ENCODE measurements around the gene PARK7. TPM values are rescaled to one million over a fixed set of nuclear protein-coding genes. Genes with fewer than 3 reads are reported as not detected.

Gene PARK7
- total RNA-seq, 1 experiment from 2014 or later: 352 TPM

DNA sequence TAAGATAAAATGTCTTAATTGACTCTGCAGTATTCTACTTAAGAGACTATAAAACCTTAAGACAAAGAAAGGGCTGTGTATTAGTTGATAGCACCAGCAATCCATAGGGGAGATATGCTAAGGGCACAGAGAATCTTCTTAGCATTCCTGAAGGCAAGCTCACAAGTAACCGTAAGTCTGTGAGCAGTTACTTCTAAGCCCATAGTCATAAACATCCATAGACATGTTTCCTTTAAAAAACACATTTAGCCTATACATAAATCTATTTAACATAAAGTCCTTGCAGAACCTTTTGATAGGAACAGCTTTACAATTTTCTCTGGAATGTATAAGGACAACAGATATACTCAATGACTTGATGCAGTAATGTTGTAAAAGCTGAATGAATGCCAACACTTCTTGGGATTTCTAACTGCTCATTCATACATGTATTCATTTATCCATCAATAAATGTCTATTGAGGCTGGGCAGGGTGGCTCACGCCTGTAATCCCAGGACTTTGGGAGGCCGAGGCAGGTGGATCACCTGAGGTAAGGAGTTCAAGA is 70.9 kb downstream of the PARK7 start:
- peaks cover 15% of the 10 kb centered on the region for H3K4me1 ChIP-seq (ENCODE audit: insufficient read depth, low read length, poor library complexity, severe bottlenecking)
- CTCF ChIA-PET: interaction anchor here (0.6 to 1.0 kb wide), 3 partner anchors 188 to 316 kb away, joined by 3 to 4 read pairs (median 3); no protein-coding TSS in a partner anchor
- no peak for TF ChIP-seq EZH2 (IDR thresholded peaks at IDR 0.05; ENCODE audit: borderline replicate concordance, low read depth, low read length, poor library complexity, severe bottlenecking)
- TF ChIP-seq, protein P1, sequence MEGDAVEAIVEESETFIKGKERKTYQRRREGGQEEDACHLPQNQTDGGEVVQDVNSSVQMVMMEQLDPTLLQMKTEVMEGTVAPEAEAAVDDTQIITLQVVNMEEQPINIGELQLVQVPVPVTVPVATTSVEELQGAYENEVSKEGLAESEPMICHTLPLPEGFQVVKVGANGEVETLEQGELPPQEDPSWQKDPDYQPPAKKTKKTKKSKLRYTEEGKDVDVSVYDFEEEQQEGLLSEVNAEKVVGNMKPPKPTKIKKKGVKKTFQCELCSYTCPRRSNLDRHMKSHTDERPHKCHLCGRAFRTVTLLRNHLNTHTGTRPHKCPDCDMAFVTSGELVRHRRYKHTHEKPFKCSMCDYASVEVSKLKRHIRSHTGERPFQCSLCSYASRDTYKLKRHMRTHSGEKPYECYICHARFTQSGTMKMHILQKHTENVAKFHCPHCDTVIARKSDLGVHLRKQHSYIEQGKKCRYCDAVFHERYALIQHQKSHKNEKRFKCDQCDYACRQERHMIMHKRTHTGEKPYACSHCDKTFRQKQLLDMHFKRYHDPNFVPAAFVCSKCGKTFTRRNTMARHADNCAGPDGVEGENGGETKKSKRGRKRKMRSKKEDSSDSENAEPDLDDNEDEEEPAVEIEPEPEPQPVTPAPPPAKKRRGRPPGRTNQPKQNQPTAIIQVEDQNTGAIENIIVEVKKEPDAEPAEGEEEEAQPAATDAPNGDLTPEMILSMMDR (conservative IDR thresholded peaks at IDR 0.05; ENCODE audit: low read depth, low read length): no peak
- DNase-seq (ENCODE audit: low spot score): no peak
- no peaks in the 10 kb centered on the region for H3K36me3 ChIP-seq (ENCODE audit: insufficient read depth, low read length, poor library complexity, severe bottlenecking)
- no peak overlapping the region for H3K27ac ChIP-seq (ENCODE audit: low read depth, low read length, poor library complexity, severe bottlenecking)
- intact Hi-C loops (cut with micrococcal nuclease; ENCODE audit: unreplicated experiment): no loop called here
- POLR2A ChIA-PET (ENCODE audit: low non-redundant PET): interaction anchor here (0.6 kb wide), 1 partner anchor 360 kb away, joined by 4 read pairs; no protein-coding TSS in a partner anchor
- no peaks in the 10 kb centered on the region for H3K9me3 ChIP-seq (ENCODE audit: low read depth, low read length, poor library complexity, severe bottlenecking)
- BruUV-seq (replicated peaks): no TSS peak
- H3K27me3 ChIP-seq (replicated peaks; ENCODE audit: insufficient read depth, low read depth, low read length, poor library complexity): no peaks in the 10 kb centered on the region
- no peak overlapping the region for H3K4me3 ChIP-seq (ENCODE audit: low read depth, low read length, poor library complexity, severe bottlenecking)

DNA sequence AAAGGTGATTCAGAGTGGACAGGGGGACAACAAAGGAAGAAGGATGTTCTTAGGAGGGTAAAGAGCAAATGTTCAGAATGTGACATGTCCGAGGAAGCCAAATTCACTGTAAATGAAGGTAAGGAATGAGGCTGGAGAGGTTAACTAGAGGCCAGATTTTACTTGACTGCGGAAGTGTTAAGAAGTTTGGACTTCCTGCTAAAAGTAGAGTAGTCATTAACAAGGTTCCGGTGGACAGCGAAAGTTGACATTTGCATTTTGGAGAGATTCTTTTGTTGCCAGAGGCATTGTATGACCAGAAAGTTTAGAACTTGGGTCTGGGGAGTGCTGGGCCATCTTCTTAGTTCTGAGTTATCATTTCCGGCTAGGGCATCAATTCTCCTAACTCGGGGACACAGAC is 71.8 kb downstream of the PARK7 start:
- Histone ChIP-seq H3K27me3 (replicated peaks; ENCODE audit: insufficient read depth, low read depth, low read length, poor library complexity) (no peaks in the 10 kb centered on the region), H3K27ac (ENCODE audit: low read depth, low read length, poor library complexity, severe bottlenecking) (no peak overlapping the region), H3K4me3 (ENCODE audit: low read depth, low read length, poor library complexity, severe bottlenecking) (no peak overlapping the region), H3K9me3 (ENCODE audit: low read depth, low read length, poor library complexity, severe bottlenecking) (no peaks in the 10 kb centered on the region), H3K4me1 (ENCODE audit: insufficient read depth, low read length, poor library complexity, severe bottlenecking) (peaks cover 7% of the 10 kb centered on the region), H3K36me3 (ENCODE audit: insufficient read depth, low read length, poor library complexity, severe bottlenecking) (no peaks in the 10 kb centered on the region)
- intact Hi-C loops (cut with micrococcal nuclease; ENCODE audit: unreplicated experiment): no loop called here
- no TSS peak for BruUV-seq (replicated peaks)
- ChIA-PET CTCF (interaction anchor here (1.4 kb wide), 1 partner anchor 281 kb away, joined by 11 read pairs; no protein-coding TSS in a partner anchor), POLR2A (ENCODE audit: low non-redundant PET) (no interaction called here)
- no peak for DNase-seq (ENCODE audit: low spot score)
- TF ChIP-seq, protein P1 (conservative IDR thresholded peaks at IDR 0.05; ENCODE audit: low read depth, low read length): no peak
- TF ChIP-seq EZH2 (IDR thresholded peaks at IDR 0.05; ENCODE audit: borderline replicate concordance, low read depth, low read length, poor library complexity, severe bottlenecking): no peak

Other genes with a start within 250 kb of the PARK7 start
- 65.2 and 76.2 TPM in 2 replicates for gene VAMP3, start 190.4 kb upstream of the PARK7 start, total RNA-seq (2021)
- 4.1 and 7.5 TPM in 2 replicates for gene PER3, start 177.4 kb upstream of the PARK7 start, total RNA-seq (2021)
- gene UTS2, start 108.6 kb upstream of the PARK7 start, total RNA-seq (2021): 13.8 and 31.0 TPM in 2 replicates
- 1.4 and 1.8 TPM in 2 replicates for gene TNFRSF9, start 20.9 kb upstream of the PARK7 start, total RNA-seq (2021)
- gene ERRFI1, start 64.6 kb downstream of the PARK7 start, total RNA-seq (2021): 36.2 and 44.4 TPM in 2 replicates